Testis (tissue), 2 donors: ENCODE data around the gene COL13A1.

ENCODE experiments used
- POLR2A ChIP-seq: fragments of 450-650 bp; IDR thresholded peaks from one replicate; pipeline ENCODE4 v1.6.1; 2017; ENCODE audit warnings: antibody characterized with exemption, mild to moderate bottlenecking, moderate library complexity
- TF ChIP-seq, protein P1 (sequence below), 3 experiments: fragments of 450-650 bp in 2 of 3; fragments of 200-600 bp in 1 of 3; sonication (generic) in 1 of 3; IDR thresholded peaks; one replicate each; pipeline ENCODE4 v1.5.1; 2016 to 2019; ENCODE audit warnings: antibody characterized with exemption in 3 of 3, mild to moderate bottlenecking in 2 of 3, moderate library complexity in 1 of 3

GRCh38 chr10:69869291-69869961 lies 67.7 kb downstream of the COL13A1 start:
- TF ChIP-seq, protein P1, sequence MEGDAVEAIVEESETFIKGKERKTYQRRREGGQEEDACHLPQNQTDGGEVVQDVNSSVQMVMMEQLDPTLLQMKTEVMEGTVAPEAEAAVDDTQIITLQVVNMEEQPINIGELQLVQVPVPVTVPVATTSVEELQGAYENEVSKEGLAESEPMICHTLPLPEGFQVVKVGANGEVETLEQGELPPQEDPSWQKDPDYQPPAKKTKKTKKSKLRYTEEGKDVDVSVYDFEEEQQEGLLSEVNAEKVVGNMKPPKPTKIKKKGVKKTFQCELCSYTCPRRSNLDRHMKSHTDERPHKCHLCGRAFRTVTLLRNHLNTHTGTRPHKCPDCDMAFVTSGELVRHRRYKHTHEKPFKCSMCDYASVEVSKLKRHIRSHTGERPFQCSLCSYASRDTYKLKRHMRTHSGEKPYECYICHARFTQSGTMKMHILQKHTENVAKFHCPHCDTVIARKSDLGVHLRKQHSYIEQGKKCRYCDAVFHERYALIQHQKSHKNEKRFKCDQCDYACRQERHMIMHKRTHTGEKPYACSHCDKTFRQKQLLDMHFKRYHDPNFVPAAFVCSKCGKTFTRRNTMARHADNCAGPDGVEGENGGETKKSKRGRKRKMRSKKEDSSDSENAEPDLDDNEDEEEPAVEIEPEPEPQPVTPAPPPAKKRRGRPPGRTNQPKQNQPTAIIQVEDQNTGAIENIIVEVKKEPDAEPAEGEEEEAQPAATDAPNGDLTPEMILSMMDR (IDR thresholded peaks at IDR 0.05) = no peak
- no peak for TF ChIP-seq POLR2A
